Activated CD4-positive, alpha-beta T cell treated with anti-CD3 and anti-CD28 coated beads for 1 hour (primary cell): Measurements from ENCODE around the gene ARID4B.
"Not testable (repeated sequence)": the region's sequence is repeated elsewhere in the genome, so short reads cannot be mapped to it uniquely, and the experiment has no call there.

Experiments used
- DNase-seq: peaks from one replicate; pipeline ENCODE4 v3.0.0-alpha.2; 2020

ARID4B gene

DNA sequence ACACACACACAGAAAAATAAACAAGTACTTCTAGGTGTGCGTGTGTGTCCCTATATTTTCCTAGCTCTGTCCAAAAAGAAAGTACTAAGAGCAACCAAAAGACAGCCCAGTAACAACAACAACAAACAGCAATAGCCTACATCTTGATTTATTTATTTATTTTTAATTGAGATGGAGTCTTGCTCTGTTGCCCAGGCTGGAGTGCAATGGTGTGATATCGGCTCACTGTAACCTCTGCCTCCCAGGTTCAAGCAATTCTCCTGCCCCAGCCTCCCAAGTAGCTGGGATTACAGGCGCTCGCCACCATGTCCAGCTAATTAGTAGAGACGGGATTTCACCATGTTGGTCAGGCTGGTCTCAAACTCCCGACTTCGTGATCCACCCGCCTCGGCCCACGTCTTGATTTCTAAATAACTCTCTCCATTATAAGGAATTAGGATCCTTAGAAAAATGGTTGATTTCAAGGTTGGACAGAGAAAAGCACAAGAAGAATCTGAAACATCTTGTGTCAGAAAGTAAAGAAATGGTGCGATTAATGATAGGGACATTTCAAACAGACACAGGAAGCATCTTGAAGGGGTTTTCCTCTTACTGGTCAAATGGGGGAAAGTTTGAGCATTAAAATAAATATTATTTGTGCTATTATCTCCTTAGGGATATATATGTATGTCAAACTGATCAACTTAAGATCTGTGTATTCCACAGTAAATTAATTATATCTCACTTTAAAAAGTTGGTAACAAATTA, 59.4 kb downstream of the ARID4B start:
- no peak for DNase-seq

- DNase-seq: no peak
These were observed 61.0 kb downstream of the ARID4B start for GRCh38 chr1:235266967-235267366.

GRCh38 chr1:235266325-235266724, 61.7 kb downstream of the ARID4B start:
- DNase-seq: no peak

GRCh38 chr1:235265900-235266299, 62.1 kb downstream of the ARID4B start:
- no peak for DNase-seq

DNA sequence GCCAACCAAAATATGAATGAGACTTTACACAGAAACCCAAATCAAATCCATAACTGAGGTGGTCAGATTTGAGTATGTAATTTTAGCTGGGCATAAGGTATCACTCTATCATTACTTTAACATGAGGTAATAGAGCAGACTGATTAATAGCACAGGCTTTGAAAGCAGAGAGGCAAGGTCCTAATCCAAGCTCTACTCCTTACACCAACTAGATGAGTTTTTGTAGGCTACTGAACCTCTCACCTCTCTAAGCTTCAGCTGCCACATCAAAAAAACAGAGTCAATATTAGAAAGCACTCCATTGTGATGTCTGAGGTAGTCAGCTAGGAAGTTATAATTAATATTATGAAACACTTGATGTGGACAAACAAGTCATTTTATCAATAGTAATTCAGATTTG, 63.7 kb downstream of the ARID4B start:
- DNase-seq: no peak

DNA sequence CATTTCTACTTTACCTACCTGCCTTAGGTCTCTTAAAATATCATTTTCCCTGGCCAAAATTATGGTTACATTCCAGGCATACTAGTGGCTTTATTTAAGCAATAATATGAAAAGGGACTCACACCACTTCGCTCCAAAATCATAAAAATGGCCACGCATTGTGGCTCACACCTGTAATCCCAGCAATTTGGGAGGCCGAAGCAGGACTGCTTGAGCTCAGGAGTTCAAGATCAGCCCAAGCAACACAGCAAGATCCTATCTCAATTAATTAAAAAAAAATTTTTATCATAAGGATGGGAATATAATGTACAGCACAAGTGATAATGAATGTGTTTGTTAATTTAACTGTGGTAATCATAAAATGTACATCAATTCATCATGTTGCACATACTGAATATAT, 65.4 kb downstream of the ARID4B start:
- no peak for DNase-seq

GRCh38 chr1:235261243-235261642, 66.7 kb downstream of the ARID4B start:
- no peak for DNase-seq

GRCh38 chr1:235259133-235259778, 68.7 kb downstream of the ARID4B start:
- DNase-seq: no peak

GRCh38 chr1:235258068-235258467, 69.9 kb downstream of the ARID4B start:
- not testable (repeated sequence) for DNase-seq

GRCh38 chr1:235254721-235255120, 73.3 kb downstream of the ARID4B start:
- DNase-seq: no peak

DNA sequence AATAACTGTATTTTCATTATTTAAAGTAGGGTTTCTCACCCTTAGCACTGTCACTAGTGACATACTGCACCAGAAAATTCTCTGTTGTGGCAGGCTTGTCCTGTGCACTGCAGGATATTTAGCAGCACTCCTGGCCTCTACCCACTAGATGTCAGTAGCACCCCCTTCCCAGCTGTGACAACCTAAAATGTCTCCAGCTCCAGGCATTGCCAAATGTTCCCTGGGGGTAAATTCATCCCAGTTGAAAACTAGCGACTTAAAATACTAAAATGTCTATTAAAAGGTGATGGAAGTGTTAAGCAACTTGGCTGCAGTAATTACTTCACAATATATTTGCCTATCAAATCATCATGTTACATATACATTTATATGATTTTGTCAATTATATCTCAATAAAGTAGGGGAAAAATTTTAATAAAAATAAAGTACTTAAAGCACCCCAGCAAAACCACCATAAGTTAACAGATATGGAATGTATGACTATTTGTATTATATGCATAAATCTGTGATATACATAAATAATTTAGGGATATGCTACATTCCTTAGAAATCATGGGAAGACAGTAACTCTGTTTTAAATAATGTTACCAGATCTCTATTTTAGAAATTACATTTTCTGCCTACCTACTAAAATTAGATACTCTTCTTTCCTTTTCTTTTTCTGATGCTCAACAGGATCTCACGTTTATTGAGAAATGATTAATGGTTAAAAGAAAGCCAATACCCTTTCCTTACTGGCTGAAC, 74.6 kb downstream of the ARID4B start:
- DNase-seq: peak; percentile 31

GRCh38 chr1:235250430-235250829, 77.5 kb downstream of the ARID4B start:
- DNase-seq: no peak

DNA sequence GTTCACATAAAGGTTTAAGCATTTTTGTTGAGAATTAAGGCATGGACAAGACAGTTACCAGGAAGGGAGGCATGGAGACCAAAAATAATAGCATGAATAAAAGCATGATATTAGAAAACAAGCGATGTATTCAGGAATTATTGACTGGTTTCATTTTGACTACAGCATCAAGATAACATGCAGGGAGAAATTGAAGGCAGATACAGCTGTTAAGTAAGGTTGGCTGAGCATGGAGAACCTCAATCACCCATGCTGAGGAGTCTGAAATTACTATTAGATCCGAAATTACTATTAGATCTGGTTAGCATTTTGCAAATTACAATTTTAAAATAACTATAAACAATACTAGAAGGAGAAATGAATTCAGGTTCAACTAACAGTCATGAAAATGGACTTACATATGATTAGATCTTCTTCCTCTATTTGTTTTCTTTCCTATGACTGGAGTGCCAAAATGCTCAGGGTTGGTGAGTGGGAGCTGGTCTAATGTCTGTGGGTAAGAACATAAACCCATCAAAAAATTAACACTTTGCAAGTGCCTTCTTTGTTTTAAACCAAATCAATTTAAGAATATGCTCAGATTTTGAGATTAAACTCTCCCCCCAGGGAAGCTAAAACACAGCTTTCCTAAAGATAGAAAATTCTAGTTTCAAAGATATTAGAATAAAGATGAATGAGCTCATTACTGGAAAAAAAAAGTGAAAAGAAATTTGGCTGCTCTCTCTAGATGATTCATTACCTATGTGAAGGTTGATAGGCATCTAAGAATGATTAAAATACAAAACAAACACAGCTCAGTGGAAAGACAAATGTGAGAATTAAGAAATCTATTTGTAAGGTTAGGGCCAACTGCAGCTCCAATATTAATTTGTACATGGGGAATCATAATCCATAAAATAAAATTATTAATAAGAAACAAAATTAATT, 81.7 kb downstream of the ARID4B start:
- no peak for DNase-seq

- no peak for DNase-seq
These were observed 82.9 kb downstream of the ARID4B start for GRCh38 chr1:235244974-235245592.

DNA sequence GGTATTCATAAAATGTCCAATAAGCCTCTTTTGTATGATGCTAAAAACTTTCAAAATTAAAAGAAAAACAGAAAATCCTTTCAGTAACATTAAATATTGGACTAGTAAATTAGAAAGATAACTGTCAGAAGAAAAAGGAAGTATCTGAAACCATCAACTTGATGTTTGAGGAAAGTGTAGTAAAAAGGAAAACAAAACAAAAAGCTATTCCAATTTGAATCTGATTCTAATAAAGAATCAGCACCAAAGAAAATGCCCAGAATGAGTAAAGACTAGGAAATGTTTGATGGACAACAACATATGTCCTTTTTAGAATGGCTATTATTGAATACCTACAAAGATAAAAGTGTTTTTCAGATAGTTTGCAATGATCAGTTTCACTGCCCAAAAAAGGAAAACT, 87.0 kb downstream of the ARID4B start:
- no peak for DNase-seq

- no peak for DNase-seq
These were observed 88.1 kb downstream of the ARID4B start for GRCh38 chr1:235239851-235240250.

DNA sequence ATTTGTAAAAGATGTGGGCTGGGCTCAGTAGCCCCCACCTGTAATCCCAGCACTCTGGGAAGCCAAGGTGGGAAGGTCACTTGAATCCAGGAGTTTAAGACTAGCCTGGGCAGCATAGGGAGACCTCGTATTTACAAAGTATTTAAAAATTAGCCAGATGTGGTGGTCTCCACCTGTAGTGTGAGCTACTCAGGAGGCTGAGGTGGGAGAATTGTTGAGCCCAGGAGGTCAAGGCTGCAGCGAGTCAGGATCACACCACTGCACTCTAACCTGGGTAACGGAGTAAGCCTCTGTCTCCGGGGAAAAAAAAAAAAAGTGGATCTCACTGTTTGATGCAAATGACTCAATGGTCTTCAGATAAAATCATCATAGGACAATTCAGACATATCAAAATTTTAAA, 89.4 kb downstream of the ARID4B start:
- DNase-seq: no peak

DNA sequence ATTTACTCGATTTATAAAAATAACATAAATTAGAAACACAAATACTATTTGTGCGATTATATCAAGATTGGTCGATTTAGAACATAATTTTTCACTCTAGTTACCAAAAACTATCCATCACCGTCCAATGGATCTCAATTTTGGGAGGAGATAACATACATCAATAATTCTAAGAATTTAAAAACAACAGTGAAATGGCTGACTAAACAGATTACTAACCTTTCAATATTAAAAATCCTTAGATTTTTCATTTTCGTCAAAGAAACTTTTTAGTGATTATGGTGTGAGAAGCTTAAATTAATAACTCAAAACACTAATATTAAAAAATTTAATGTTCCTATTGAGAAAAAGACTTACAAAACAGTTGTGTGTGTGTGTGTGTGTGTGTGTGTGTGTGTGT, 91.9 kb downstream of the ARID4B start:
- no peak for DNase-seq

DNA sequence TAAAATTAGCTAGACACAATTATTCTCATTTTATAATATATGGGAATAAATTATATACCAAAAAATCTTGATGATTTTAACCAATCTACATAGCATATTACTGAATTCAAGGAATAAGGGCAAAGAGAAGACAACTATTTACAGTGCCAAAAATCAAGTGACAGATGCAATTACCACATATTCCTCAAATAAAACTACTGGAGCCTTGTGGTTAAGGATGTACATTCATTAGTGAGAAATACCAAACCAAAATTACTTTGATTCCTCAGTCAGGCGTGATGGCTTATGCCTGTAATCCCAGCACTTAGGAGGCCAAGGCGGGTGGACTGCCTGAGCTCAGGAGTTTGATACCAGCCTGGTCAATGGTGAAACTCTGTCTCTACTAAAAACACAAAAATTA, 98.1 kb downstream of the ARID4B start:
- no peak for DNase-seq

- no peak for DNase-seq
These were observed 100.6 kb downstream of the ARID4B start for GRCh38 chr1:235227414-235227813.

DNA sequence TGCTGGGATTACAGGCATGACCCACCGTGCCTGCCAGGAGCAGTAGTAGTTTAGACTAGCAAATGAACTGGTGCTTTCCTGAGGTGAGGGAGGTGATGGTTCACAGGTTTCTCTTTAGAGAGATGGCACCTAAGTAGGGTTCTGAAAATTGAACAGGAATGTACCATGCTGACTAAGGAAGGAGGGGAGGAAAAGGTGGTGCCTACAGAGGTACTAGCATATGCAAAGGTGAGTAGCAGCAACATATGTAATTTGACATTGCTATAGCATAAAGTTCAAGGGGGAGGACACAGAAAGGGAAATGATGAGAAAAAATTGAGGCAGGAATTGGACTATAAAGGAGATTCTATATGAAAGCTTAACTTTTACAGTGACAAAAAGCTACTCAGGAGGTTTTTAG, 101.0 kb downstream of the ARID4B start:
- no peak for DNase-seq

DNA sequence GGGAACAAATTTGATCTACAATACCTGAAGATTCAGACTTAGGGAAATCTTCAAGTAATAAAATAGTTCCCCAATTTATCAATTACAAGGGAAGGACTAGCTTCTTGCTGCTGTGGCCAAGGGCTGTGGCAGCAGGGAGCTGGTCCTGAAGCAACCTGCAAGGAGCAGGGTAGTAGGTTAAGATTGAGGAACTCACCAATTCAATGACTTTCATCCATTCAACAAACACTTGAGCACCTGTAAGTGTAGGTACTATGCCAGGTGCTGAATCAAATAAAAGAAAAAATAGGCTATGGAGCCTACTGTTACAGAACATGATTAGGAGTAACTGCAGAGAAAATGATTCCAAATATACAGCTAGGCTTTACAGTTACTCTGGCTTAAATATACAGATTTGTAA, 102.7 kb downstream of the ARID4B start:
- no peak for DNase-seq
